Mesothelial cell of epicardium (in vitro differentiated cells): ENCODE data around the gene ZNF710. TPM values are rescaled to one million over a fixed set of nuclear protein-coding genes. Genes with fewer than 3 reads are reported as not detected.

Source experiments
- DNase-seq, 2 experiments: peaks; one replicate each; pipeline ENCODE4 v3.0.0; 2021; ENCODE audit warnings: low spot score in 2 of 2; ENCODE audit not compliant: unreplicated experiment in 2 of 2
- H3K27ac Mint-ChIP-seq: 2 replicates; pipeline ENCODE4 v1.8.0; 2021; ENCODE audit warnings: mixed read lengths
- H3K27me3 Mint-ChIP-seq: 2 replicates; pipeline ENCODE4 v1.8.0; 2021; ENCODE audit warnings: low read depth, mixed read lengths
- H3K36me3 Mint-ChIP-seq: 2 replicates; pipeline ENCODE4 v1.8.0; 2021; ENCODE audit warnings: mixed read lengths
- H3K4me1 Mint-ChIP-seq: 2 replicates; pipeline ENCODE4 v1.8.0; 2021; ENCODE audit warnings: mixed read lengths
- H3K4me3 Mint-ChIP-seq: 2 replicates; pipeline ENCODE4 v1.8.0; 2021; ENCODE audit warnings: mild to moderate bottlenecking, moderate library complexity, mixed read lengths
- H3K9me3 Mint-ChIP-seq: 2 replicates; pipeline ENCODE4 v1.8.0; 2021; ENCODE audit warnings: mixed read lengths
- CTCF ChIP-seq: fragments of 200-600 bp; sonication (generic); IDR thresholded peaks from one replicate; pipeline ENCODE4 v1.5.0; 2021; ENCODE audit warnings: antibody characterized with exemption; ENCODE audit not compliant: unreplicated experiment
- total RNA-seq: library from RNA; stranded (reverse); gene quantifications from 3 replicates; pipeline ENCODE4 v1.2.1, GENCODE V29; 2021

The ZNF710 gene
- total RNA-seq, 1 donor from 2014 or later, result 30.4 TPM

- Mint-ChIP-seq H3K4me1 (peaks cover 33% of the 10 kb centered on the region), H3K36me3 (no peaks in the 10 kb centered on the region), H3K4me3 (peak overlapping the region; percentile 83), H3K27ac (peak overlapping the region; percentile 64), H3K27me3 (no peaks in the 10 kb centered on the region), H3K9me3 (no peaks in the 10 kb centered on the region)
- no peak for TF ChIP-seq CTCF
- no peak for DNase-seq
These were observed 2.6 kb downstream of the ZNF710 start for GRCh38 chr15:90003736-90004135.

GRCh38 chr15:90004252-90004651 is 3.1 kb downstream of the ZNF710 start:
- Mint-ChIP-seq H3K27ac (peak overlapping the region; percentile 64), H3K4me1 (peaks cover 33% of the 10 kb centered on the region), H3K36me3 (no peaks in the 10 kb centered on the region), H3K4me3 (peak overlapping the region; percentile 83), H3K9me3 (no peaks in the 10 kb centered on the region), H3K27me3 (no peaks in the 10 kb centered on the region)
- no peak for DNase-seq
- no peak for TF ChIP-seq CTCF

- DNase-seq, result no peak
- peaks cover 33% of the 10 kb centered on the region for H3K4me1 Mint-ChIP-seq
- no peaks in the 10 kb centered on the region for H3K9me3 Mint-ChIP-seq
- no peaks in the 10 kb centered on the region for H3K27me3 Mint-ChIP-seq
- no peaks in the 10 kb centered on the region for H3K36me3 Mint-ChIP-seq
- TF ChIP-seq CTCF, result no peak
- H3K4me3 Mint-ChIP-seq, result no peak overlapping the region
- peak overlapping the region; percentile 64 for H3K27ac Mint-ChIP-seq
These were observed 3.5 kb downstream of the ZNF710 start for GRCh38 chr15:90004671-90005070.

- H3K4me3 Mint-ChIP-seq, result no peak overlapping the region
- no peaks in the 10 kb centered on the region for H3K27me3 Mint-ChIP-seq
- no peak overlapping the region for H3K27ac Mint-ChIP-seq
- H3K4me1 Mint-ChIP-seq, result peaks cover 28% of the 10 kb centered on the region
- no peak for DNase-seq
- H3K9me3 Mint-ChIP-seq, result peaks cover 2% of the 10 kb centered on the region
- TF ChIP-seq CTCF, result no peak
- H3K36me3 Mint-ChIP-seq, result peaks cover 3% of the 10 kb centered on the region
These were observed 5.3 kb downstream of the ZNF710 start for GRCh38 chr15:90006217-90007075.

GRCh38 chr15:90007076-90007460 is 5.9 kb downstream of the ZNF710 start:
- Mint-ChIP-seq H3K36me3 (peaks cover 7% of the 10 kb centered on the region), H3K4me1 (peaks cover 28% of the 10 kb centered on the region), H3K27me3 (no peaks in the 10 kb centered on the region), H3K9me3 (peaks cover 5% of the 10 kb centered on the region), H3K27ac (no peak overlapping the region), H3K4me3 (no peak overlapping the region)
- no peak for DNase-seq
- TF ChIP-seq CTCF, result no peak
